Retinal pigment epithelial cell (primary cell): ENCODE measurements around the gene GRIN2D.
A peak's percentile ranks its signal among the peaks of the same experiment; 100 is the strongest.

Experiments
- DNase-seq: peaks from one replicate; pipeline ENCODE4 v3.0.0-alpha.2; 2010; ENCODE audit warnings: low read depth
- H3K4me3 ChIP-seq: 2 replicates; pipeline ENCODE4 v1.5.1; 2011; ENCODE audit warnings: mild to moderate bottlenecking, low read length, control low read depth, moderate library complexity
- CTCF ChIP-seq: conservative IDR thresholded peaks from 2 replicates; pipeline ENCODE4 v1.5.1; 2011; ENCODE audit warnings: low read depth, low read length, control low read depth, inconsistent platforms

GRIN2D gene

DNA sequence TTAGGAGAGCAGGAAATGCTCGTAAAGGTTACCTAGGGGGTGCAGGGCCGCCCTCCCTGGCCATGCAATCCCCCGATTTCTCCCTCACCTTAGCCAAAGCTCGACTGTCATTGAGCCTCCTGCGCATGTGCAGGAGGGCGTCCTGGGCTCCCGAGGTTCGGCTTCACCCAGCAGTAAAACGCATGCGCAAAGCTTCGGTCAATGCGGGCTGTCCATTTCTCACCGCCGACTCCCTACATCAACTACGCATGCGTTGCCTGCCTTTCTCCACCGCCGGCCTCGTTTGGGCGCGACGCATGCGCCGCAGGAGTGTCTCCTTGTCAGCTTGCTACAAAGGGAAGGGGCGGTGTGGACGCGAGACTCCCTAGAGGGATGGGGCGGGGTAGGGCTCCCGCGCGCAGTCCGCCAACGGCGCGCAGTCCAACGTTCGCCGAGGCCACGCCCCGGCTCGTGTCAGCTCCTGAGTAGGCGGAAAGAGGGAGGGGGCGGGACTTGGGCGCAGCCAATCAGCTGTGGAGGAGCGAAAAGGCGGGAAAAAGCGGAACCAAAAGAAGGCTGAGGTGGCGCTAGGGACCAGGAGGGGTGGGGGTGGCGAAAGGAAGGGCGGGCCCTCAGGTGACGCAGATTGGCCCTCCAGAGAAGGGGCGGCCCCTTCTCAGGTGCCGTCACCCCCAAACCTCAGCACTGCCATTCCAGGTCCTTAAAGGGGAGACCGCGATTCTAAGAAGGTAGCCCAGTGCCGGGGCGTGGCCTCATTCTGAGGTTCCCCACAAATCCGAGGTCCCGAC is 29.5 kb upstream of the GRIN2D start, which contains the start of the genes SYNGR4 and TMEM143:
SYNGR4 (plus strand) TSS at position 558 of the 788 bp plus-strand sequence. CDS start 1,476 bp downstream, outside the sequence.
TMEM143 (minus strand) TSS at position 131 of the 788 bp plus-strand sequence; CDS start at position 111, 20 bp downstream.
- peak within 1 kb of the TSS; percentile 55 for H3K4me3 ChIP-seq
- DNase-seq: peak; percentile 95
- TF ChIP-seq CTCF: no peak

- TF ChIP-seq CTCF: no peak
- no peak for DNase-seq
- peak overlapping the region; percentile 55 for H3K4me3 ChIP-seq
Measured at GRCh38 chr19:48364598-48365348, 28.7 kb upstream of the GRIN2D start.

DNA sequence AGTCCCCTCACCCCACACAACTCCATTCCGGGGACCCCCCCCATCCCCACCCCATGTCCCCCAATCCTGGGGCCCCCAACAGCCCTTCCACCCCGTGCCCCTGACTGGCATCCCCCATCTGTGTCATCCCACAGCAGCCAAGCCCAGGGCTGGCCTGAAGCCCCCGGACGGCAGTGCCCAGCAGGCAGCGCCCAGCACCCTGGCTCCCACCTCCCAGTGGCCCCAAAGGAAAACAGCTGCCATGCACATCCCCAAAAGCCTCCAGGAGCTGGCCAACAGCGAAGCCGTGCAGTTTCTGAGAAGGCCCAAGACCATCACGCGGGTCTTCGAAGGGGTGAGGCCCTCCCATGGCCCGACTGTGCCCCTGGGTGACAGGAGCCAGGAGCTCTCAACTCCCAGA is 27.9 kb upstream of the GRIN2D start:
- no peak for DNase-seq
- TF ChIP-seq CTCF: no peak
- no peak overlapping the region for H3K4me3 ChIP-seq

- no peak overlapping the region for H3K4me3 ChIP-seq
- TF ChIP-seq CTCF: no peak
- DNase-seq: no peak
Measured at GRCh38 chr19:48367855-48368254, 25.6 kb upstream of the GRIN2D start.

GRCh38 chr19:48368936-48369335 is 24.5 kb upstream of the GRIN2D start:
- no peak for DNase-seq
- no peak overlapping the region for H3K4me3 ChIP-seq
- no peak for TF ChIP-seq CTCF

DNA sequence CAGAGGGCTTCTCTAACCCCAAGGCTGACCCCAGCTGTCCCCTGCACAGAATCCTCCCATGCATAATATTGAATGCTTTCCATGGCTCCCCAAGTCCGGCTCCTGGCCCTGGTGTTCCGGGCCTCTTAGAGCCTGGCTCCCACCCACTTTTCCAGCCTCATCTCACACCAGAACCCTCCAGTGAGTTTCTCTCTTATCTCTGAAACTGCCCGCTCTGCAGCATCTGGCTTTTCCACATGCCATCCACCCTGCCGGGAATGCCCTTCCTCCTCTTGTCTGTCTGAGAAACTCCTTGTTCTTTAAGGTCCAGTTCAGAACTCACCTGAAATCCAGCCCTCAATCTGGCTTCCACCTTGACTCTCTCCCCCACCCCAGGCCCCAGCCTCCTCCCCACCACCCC is 22.5 kb upstream of the GRIN2D start:
- TF ChIP-seq CTCF: no peak
- DNase-seq: no peak
- no peak overlapping the region for H3K4me3 ChIP-seq
